ENCODE data around the gene OR1I1. TPM values are rescaled to one million over a fixed set of nuclear protein-coding genes. Genes with fewer than 3 reads are reported as not detected.
"Not testable (repeated sequence)": the region's sequence is repeated elsewhere in the genome, so short reads cannot be mapped to it uniquely, and the experiment has no call there.

The OR1I1 gene
- polyA plus RNA-seq, 1 donor from 2014 or later, result not detected

- no peaks in the 10 kb centered on the region for H3K36me3 ChIP-seq (ENCODE audit: insufficient read depth, low read length)
- H3K4me3 ChIP-seq (ENCODE audit: low read length), result no peak overlapping the region
- no peaks in the 10 kb centered on the region for H3K27me3 ChIP-seq (ENCODE audit: insufficient read depth, low read depth, low read length)
- H3K27ac ChIP-seq (ENCODE audit: low read length), result no peak overlapping the region
- H2AFZ ChIP-seq (ENCODE audit: low read depth, low read length), result no peak overlapping the region
- no peaks in the 10 kb centered on the region for H3K79me2 ChIP-seq (replicated peaks; ENCODE audit: insufficient read depth, low read length)
- no peak overlapping the region for H3K4me2 ChIP-seq (ENCODE audit: low read length)
- no peaks in the 10 kb centered on the region for H3F3A ChIP-seq (ENCODE audit: insufficient read depth, low read length, poor library complexity, severe bottlenecking)
- no peaks in the 10 kb centered on the region for H4K20me1 ChIP-seq (ENCODE audit: insufficient read depth)
- no peaks in the 10 kb centered on the region for H3K9me2 ChIP-seq (ENCODE audit: insufficient read depth, low read length)
- H3K9me3 ChIP-seq (ENCODE audit: low read length), result no peaks in the 10 kb centered on the region
- TF ChIP-seq TAF1 (IDR thresholded peaks at IDR 0.05; ENCODE audit: low read depth) (no peak), RAD21 (conservative IDR thresholded peaks at IDR 0.05) (no peak), MXI1 (conservative IDR thresholded peaks at IDR 0.05; ENCODE audit: poor library complexity, severe bottlenecking) (no peak), SMC3 (conservative IDR thresholded peaks at IDR 0.05; ENCODE audit: poor library complexity) (no peak), CTCF (IDR thresholded peaks at IDR 0.05; ENCODE audit: poor library complexity, severe bottlenecking) (no peak), EZH2 (IDR thresholded peaks at IDR 0.05; ENCODE audit: borderline replicate concordance, insufficient read depth, low read length, poor library complexity, severe bottlenecking) (no peak), EP300 (conservative IDR thresholded peaks at IDR 0.05; ENCODE audit: poor library complexity, severe bottlenecking) (no peak)
- no peak overlapping the region for H3K9ac ChIP-seq (ENCODE audit: low read length)
These were observed 11.0 kb downstream of the OR1I1 start for GRCh38 chr19:15093001-15093400.

- Histone ChIP-seq H3K9ac (ENCODE audit: low read length) (no peak overlapping the region), H4K20me1 (ENCODE audit: insufficient read depth) (no peaks in the 10 kb centered on the region), H2AFZ (ENCODE audit: low read depth, low read length) (no peak overlapping the region), H3F3A (ENCODE audit: insufficient read depth, low read length, poor library complexity, severe bottlenecking) (no peaks in the 10 kb centered on the region), H3K4me3 (ENCODE audit: low read length) (no peak overlapping the region), H3K36me3 (ENCODE audit: insufficient read depth, low read length) (no peaks in the 10 kb centered on the region), H3K9me3 (ENCODE audit: low read length) (no peaks in the 10 kb centered on the region), H3K4me2 (ENCODE audit: low read length) (no peak overlapping the region), H3K79me2 (replicated peaks; ENCODE audit: insufficient read depth, low read length) (no peaks in the 10 kb centered on the region), H3K9me2 (ENCODE audit: insufficient read depth, low read length) (no peaks in the 10 kb centered on the region), H3K27ac (ENCODE audit: low read length) (no peak overlapping the region), H3K27me3 (ENCODE audit: insufficient read depth, low read depth, low read length) (no peaks in the 10 kb centered on the region)
- TF ChIP-seq REST (IDR thresholded peaks at IDR 0.05; ENCODE audit: borderline replicate concordance) (no peak), MXI1 (conservative IDR thresholded peaks at IDR 0.05; ENCODE audit: poor library complexity, severe bottlenecking) (no peak), POLR2AphosphoS5 (IDR thresholded peaks at IDR 0.05) (no peak), TAF1 (IDR thresholded peaks at IDR 0.05; ENCODE audit: low read depth) (no peak), CTCF (IDR thresholded peaks at IDR 0.05; ENCODE audit: poor library complexity, severe bottlenecking) (no peak), SMC3 (conservative IDR thresholded peaks at IDR 0.05; ENCODE audit: poor library complexity) (no peak), EP300 (conservative IDR thresholded peaks at IDR 0.05; ENCODE audit: poor library complexity, severe bottlenecking) (no peak), EZH2 (IDR thresholded peaks at IDR 0.05; ENCODE audit: borderline replicate concordance, insufficient read depth, low read length, poor library complexity, severe bottlenecking) (no peak), RAD21 (conservative IDR thresholded peaks at IDR 0.05) (no peak)
These were observed 14.2 kb downstream of the OR1I1 start for GRCh38 chr19:15096223-15096622.

- not testable (repeated sequence) for H3F3A ChIP-seq (ENCODE audit: insufficient read depth, low read length, poor library complexity, severe bottlenecking); H3K36me3 ChIP-seq (ENCODE audit: insufficient read depth, low read length); H2AFZ ChIP-seq (ENCODE audit: low read depth, low read length); H3K4me2 ChIP-seq (ENCODE audit: low read length); H3K9me3 ChIP-seq (ENCODE audit: low read length); H4K20me1 ChIP-seq (ENCODE audit: insufficient read depth); H3K27ac ChIP-seq (ENCODE audit: low read length); H3K9me2 ChIP-seq (ENCODE audit: insufficient read depth, low read length); H3K27me3 ChIP-seq (ENCODE audit: insufficient read depth, low read depth, low read length); H3K79me2 ChIP-seq (replicated peaks; ENCODE audit: insufficient read depth, low read length); H3K4me3 ChIP-seq (ENCODE audit: low read length); H3K9ac ChIP-seq (ENCODE audit: low read length)
These were observed 16.0 kb downstream of the OR1I1 start for GRCh38 chr19:15097980-15098379.
